DND-41 (cell line): ENCODE data around the gene NDUFAF4.

Experiments used
- ATAC-seq: fragments of 200-7000 bp; cut with Tn5 transposase; 3 replicates; pipeline ENCODE4 v1.9.1; 2021; ENCODE audit warnings: low read depth; ENCODE audit not compliant: insufficient read depth
- DNase-seq: peaks from one replicate; pipeline ENCODE4 v3.0.0-alpha.2; 2020
- H2AFZ ChIP-seq: 2 replicates; pipeline ENCODE4 v1.6.0; 2012; ENCODE audit warnings: low read depth, low read length
- H3K27ac ChIP-seq: 2 replicates; pipeline ENCODE4 v1.5.1; 2012; ENCODE audit warnings: low read length, inconsistent platforms
- H3K27me3 ChIP-seq: fragments of 200-600 bp; sonication (generic); 2 replicates; pipeline ENCODE4 v1.6.0; 2012; ENCODE audit warnings: low read length, mild to moderate bottlenecking, inconsistent platforms; ENCODE audit not compliant: insufficient read depth, poor library complexity
- H3K36me3 ChIP-seq: 2 replicates; pipeline ENCODE4 v1.5.1; 2012; ENCODE audit warnings: low read length, inconsistent platforms; ENCODE audit not compliant: insufficient read depth
- H3K4me1 ChIP-seq: 2 replicates; pipeline ENCODE4 v1.5.1; 2012; ENCODE audit warnings: mild to moderate bottlenecking, low read length; ENCODE audit not compliant: insufficient read depth
- H3K4me2 ChIP-seq: 2 replicates; pipeline ENCODE4 v1.6.0; 2012; ENCODE audit warnings: mild to moderate bottlenecking, moderate library complexity, low read length, inconsistent platforms; ENCODE audit not compliant: insufficient read depth
- H3K4me3 ChIP-seq, 2 experiments: fragments of 200-600 bp in 1 of 2; shearing (Covaris generic) in 1 of 2; 2 replicates each; pipeline ENCODE4 v1.5.1; 2012 to 2016; ENCODE audit warnings: inconsistent platforms in 2 of 2, low read length in 2 of 2, mild to moderate bottlenecking in 2 of 2, low read depth in 1 of 2, moderate library complexity in 1 of 2
- H3K79me2 ChIP-seq: 2 replicates; pipeline ENCODE4 v1.6.0; 2012; ENCODE audit warnings: low read length, inconsistent platforms; ENCODE audit not compliant: insufficient read depth
- H3K9ac ChIP-seq: 2 replicates; pipeline ENCODE4 v1.6.0; 2012; ENCODE audit warnings: low read depth, mild to moderate bottlenecking, inconsistent platforms, low read length, moderate library complexity
- H3K9me3 ChIP-seq: 2 replicates; pipeline ENCODE4 v1.5.1; 2012; ENCODE audit warnings: low read length, moderate library complexity, mild to moderate bottlenecking, inconsistent platforms; ENCODE audit not compliant: insufficient read depth, severe bottlenecking
- H4K20me1 ChIP-seq: 2 replicates; pipeline ENCODE4 v1.6.0; 2012; ENCODE audit warnings: low read length; ENCODE audit not compliant: insufficient read depth
- EZH2 ChIP-seq: IDR thresholded peaks from 3 replicates; pipeline ENCODE4 v1.6.1; 2012; ENCODE audit warnings: borderline replicate concordance, low read depth, mild to moderate bottlenecking, moderate library complexity, low read length, inconsistent platforms; ENCODE audit not compliant: severe bottlenecking
- TF ChIP-seq, protein P1 (sequence below): IDR thresholded peaks from 2 replicates; pipeline ENCODE4 v1.5.1; 2012; ENCODE audit warnings: borderline replicate concordance, low read length, moderate library complexity, mild to moderate bottlenecking; ENCODE audit not compliant: poor library complexity, severe bottlenecking; ENCODE audit errors: extremely low read depth

NDUFAF4 gene

DNA sequence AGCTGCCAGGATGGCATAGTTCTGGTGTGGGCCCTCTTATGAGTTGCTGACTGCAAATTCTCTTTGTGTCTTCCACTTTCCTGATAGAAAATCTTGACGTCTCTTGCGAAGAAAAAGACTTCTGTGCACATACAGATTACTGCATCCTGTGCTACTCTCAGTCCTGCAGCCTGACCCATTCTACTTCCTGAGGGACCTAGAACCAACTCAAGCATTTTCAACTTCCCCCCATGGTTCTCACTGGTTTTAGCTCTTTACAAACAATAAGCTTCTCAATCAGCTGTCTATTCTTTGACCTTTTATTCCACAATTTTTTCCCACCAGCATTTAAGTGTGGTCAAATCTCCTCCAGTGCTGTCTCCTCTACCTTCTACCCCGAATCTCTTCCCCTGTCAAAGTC is 13.5 kb upstream of the NDUFAF4 start:
- Histone ChIP-seq H3K79me2 (no peaks in the 10 kb centered on the region), H3K36me3 (no peaks in the 10 kb centered on the region), H3K9me3 (no peaks in the 10 kb centered on the region), H3K4me3 (no peak overlapping the region), H3K27ac (no peak overlapping the region), H4K20me1 (no peaks in the 10 kb centered on the region), H3K4me2 (no peak overlapping the region), H3K9ac (no peak overlapping the region), H3K4me1 (no peaks in the 10 kb centered on the region), H2AFZ (no peak overlapping the region), H3K27me3 (peaks cover 23% of the 10 kb centered on the region)
- TF ChIP-seq EZH2 = no peak
- TF ChIP-seq, protein P1, sequence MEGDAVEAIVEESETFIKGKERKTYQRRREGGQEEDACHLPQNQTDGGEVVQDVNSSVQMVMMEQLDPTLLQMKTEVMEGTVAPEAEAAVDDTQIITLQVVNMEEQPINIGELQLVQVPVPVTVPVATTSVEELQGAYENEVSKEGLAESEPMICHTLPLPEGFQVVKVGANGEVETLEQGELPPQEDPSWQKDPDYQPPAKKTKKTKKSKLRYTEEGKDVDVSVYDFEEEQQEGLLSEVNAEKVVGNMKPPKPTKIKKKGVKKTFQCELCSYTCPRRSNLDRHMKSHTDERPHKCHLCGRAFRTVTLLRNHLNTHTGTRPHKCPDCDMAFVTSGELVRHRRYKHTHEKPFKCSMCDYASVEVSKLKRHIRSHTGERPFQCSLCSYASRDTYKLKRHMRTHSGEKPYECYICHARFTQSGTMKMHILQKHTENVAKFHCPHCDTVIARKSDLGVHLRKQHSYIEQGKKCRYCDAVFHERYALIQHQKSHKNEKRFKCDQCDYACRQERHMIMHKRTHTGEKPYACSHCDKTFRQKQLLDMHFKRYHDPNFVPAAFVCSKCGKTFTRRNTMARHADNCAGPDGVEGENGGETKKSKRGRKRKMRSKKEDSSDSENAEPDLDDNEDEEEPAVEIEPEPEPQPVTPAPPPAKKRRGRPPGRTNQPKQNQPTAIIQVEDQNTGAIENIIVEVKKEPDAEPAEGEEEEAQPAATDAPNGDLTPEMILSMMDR = no peak
- DNase-seq (no peak), ATAC-seq (no peak)

GRCh38 chr6:96909811-96910210 is 12.1 kb upstream of the NDUFAF4 start:
- no peak overlapping the region for H3K4me2 ChIP-seq
- no peaks in the 10 kb centered on the region for H3K79me2 ChIP-seq
- H3K4me3 ChIP-seq = no peak overlapping the region
- no peaks in the 10 kb centered on the region for H3K4me1 ChIP-seq
- no peaks in the 10 kb centered on the region for H3K36me3 ChIP-seq
- H3K27me3 ChIP-seq = peaks cover 18% of the 10 kb centered on the region
- DNase-seq (no peak), ATAC-seq (no peak)
- H4K20me1 ChIP-seq = no peaks in the 10 kb centered on the region
- no peak overlapping the region for H2AFZ ChIP-seq
- H3K9me3 ChIP-seq = no peaks in the 10 kb centered on the region
- no peak overlapping the region for H3K9ac ChIP-seq
- TF ChIP-seq, protein P1 = no peak
- TF ChIP-seq EZH2 = no peak
- no peak overlapping the region for H3K27ac ChIP-seq

DNA sequence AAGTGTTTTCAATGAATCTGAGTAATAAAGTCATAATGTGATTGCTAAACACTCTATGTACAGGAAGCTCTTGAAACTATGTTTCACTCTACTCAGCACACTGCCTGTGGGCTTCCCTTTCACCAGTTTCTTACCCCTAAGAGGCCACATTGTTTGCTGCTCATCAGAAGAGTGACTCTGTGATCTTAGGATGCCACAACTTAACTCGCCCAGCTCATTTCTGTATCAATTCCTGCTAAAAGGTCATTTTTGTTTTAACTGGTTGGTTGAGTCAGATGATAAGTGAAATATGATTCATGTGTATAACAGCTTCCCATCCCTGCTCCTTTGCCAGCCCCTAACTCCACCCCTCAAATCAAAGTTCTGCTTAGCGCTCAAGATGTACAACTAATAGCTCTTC is 9.8 kb upstream of the NDUFAF4 start:
- Histone ChIP-seq H3K79me2 (no peaks in the 10 kb centered on the region), H3K4me1 (no peaks in the 10 kb centered on the region), H3K4me2 (no peak overlapping the region), H3K9ac (no peak overlapping the region), H3K27ac (no peak overlapping the region), H2AFZ (no peak overlapping the region), H3K27me3 (peaks cover 15% of the 10 kb centered on the region), H3K4me3 (no peak overlapping the region), H3K36me3 (no peaks in the 10 kb centered on the region), H4K20me1 (no peaks in the 10 kb centered on the region), H3K9me3 (no peaks in the 10 kb centered on the region)
- TF ChIP-seq EZH2 = no peak
- TF ChIP-seq, protein P1 = no peak
- ATAC-seq (no peak), DNase-seq (no peak)

DNA sequence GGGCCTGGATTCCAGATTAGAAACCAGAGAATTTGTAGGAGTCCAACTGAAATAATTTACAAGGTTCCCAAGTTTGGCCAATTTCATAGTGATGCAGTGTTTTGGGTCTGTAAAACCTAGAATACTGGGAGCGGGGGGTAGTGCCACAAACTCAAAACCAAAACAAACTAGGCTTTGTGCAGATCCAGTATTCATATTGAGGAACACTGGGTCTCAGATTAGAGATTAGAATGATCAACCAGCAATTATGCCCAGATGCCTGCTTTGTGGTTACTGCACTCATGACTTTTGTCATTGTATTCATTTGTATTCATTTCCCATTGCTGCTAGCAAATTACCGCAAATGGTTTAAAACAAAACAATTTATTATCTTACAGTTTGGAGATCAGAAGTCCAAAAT is 3.2 kb upstream of the NDUFAF4 start:
- H3K4me1 ChIP-seq = peaks cover 24% of the 10 kb centered on the region
- H3K36me3 ChIP-seq = peaks cover 4% of the 10 kb centered on the region
- no peak overlapping the region for H3K27ac ChIP-seq
- H3K9me3 ChIP-seq = no peaks in the 10 kb centered on the region
- DNase-seq (no peak), ATAC-seq (no peak)
- H3K27me3 ChIP-seq = peaks cover 6% of the 10 kb centered on the region
- no peak overlapping the region for H3K9ac ChIP-seq
- peaks cover 11% of the 10 kb centered on the region; the same call in 1 of the 2 replicates for H4K20me1 ChIP-seq
- H3K4me2 ChIP-seq = no peak overlapping the region
- no peak overlapping the region for H3K4me3 ChIP-seq
- peaks cover 18% of the 10 kb centered on the region for H3K79me2 ChIP-seq
- TF ChIP-seq, protein P1 = no peak
- no peak for TF ChIP-seq EZH2
- H2AFZ ChIP-seq = no peak overlapping the region
